H9 (cell line): ENCODE measurements around the gene MUC16. TPM values are rescaled to one million over a fixed set of nuclear protein-coding genes. Genes with fewer than 3 reads are reported as not detected.

ENCODE experiments used
- DNase-seq: peaks from one replicate; pipeline ENCODE4 v3.0.0-alpha.2; 2017
- H2AFZ ChIP-seq: one replicate; pipeline ENCODE4 v1.6.1; 2013; ENCODE audit warnings: mild to moderate bottlenecking, low read length, control low read depth, moderate library complexity
- H2AK5ac ChIP-seq: 2 replicates; pipeline ENCODE4 v1.6.1; 2013; ENCODE audit warnings: low read length, control low read depth, mixed read lengths; ENCODE audit not compliant: insufficient read length
- H2BK120ac ChIP-seq: one replicate; pipeline ENCODE4 v1.6.1; 2013; ENCODE audit warnings: low read depth, mild to moderate bottlenecking, low read length, control low read depth, inconsistent platforms; ENCODE audit not compliant: poor library complexity, severe bottlenecking
- H2BK12ac ChIP-seq: 2 replicates; pipeline ENCODE4 v1.6.1; 2013; ENCODE audit warnings: low read length, control low read depth, mixed read lengths, low read depth; ENCODE audit not compliant: insufficient read length
- H2BK15ac ChIP-seq: 2 replicates; pipeline ENCODE4 v1.6.1; 2013; ENCODE audit warnings: low read depth, low read length, control low read depth
- H2BK20ac ChIP-seq: one replicate; pipeline ENCODE4 v1.6.1; 2013; ENCODE audit warnings: low read depth, mild to moderate bottlenecking, low read length, control low read depth, inconsistent platforms; ENCODE audit not compliant: poor library complexity, severe bottlenecking
- H2BK5ac ChIP-seq: 2 replicates; pipeline ENCODE4 v1.6.1; 2013; ENCODE audit warnings: low read length, control low read depth, mixed read lengths; ENCODE audit not compliant: insufficient read length
- H3K14ac ChIP-seq: 2 replicates; pipeline ENCODE4 v1.6.1; 2013; ENCODE audit warnings: low read length, control low read depth; ENCODE audit not compliant: insufficient read depth
- H3K18ac ChIP-seq: 2 replicates; pipeline ENCODE4 v1.6.1; 2013; ENCODE audit warnings: low read depth, mild to moderate bottlenecking, mixed read lengths, low read length, control low read depth; ENCODE audit not compliant: insufficient read length
- H3K23ac ChIP-seq: 2 replicates; pipeline ENCODE4 v1.6.1; 2013; ENCODE audit warnings: low read length, control low read depth, mixed read lengths, low read depth; ENCODE audit not compliant: insufficient read length
- H3K23me2 ChIP-seq: 2 replicates; pipeline ENCODE4 v1.6.1; 2013; ENCODE audit warnings: low read depth, mild to moderate bottlenecking, mixed read lengths, low read length, control low read depth; ENCODE audit not compliant: insufficient read length, poor library complexity, severe bottlenecking
- H3K27ac ChIP-seq: 2 replicates; pipeline ENCODE4 v1.5.1; 2013; ENCODE audit warnings: low read length, control low read depth, mixed read lengths, low read depth; ENCODE audit not compliant: insufficient read length
- H3K27me3 ChIP-seq: 2 replicates; pipeline ENCODE4 v1.6.1; 2013; ENCODE audit warnings: low read length, control low read depth, inconsistent platforms; ENCODE audit not compliant: insufficient read depth
- H3K4ac ChIP-seq: 2 replicates; pipeline ENCODE4 v1.6.1; 2013; ENCODE audit warnings: low read depth, mild to moderate bottlenecking, control low read depth, inconsistent platforms, low read length, moderate library complexity
- H3K4me1 ChIP-seq: 2 replicates; pipeline ENCODE4 v1.6.1; 2013; ENCODE audit warnings: low read length, control low read depth, inconsistent platforms; ENCODE audit not compliant: insufficient read depth
- H3K4me2 ChIP-seq: 2 replicates; pipeline ENCODE4 v1.6.1; 2013; ENCODE audit warnings: low read length, control low read depth, mixed read lengths; ENCODE audit not compliant: insufficient read length, insufficient read depth
- H3K56ac ChIP-seq: 2 replicates; pipeline ENCODE4 v1.6.1; 2013; ENCODE audit warnings: low read depth, mild to moderate bottlenecking, mixed read lengths, low read length, control low read depth; ENCODE audit not compliant: insufficient read length
- H3K79me1 ChIP-seq: 2 replicates; pipeline ENCODE4 v1.6.1; 2013; ENCODE audit warnings: low read depth, mild to moderate bottlenecking, moderate library complexity, low read length, control low read depth, inconsistent platforms; ENCODE audit not compliant: insufficient read depth, poor library complexity, severe bottlenecking
- H3K79me2 ChIP-seq: 2 replicates; pipeline ENCODE4 v1.6.1; 2013; ENCODE audit warnings: low read length, control low read depth, inconsistent platforms; ENCODE audit not compliant: insufficient read depth
- H3K9ac ChIP-seq: 2 replicates; pipeline ENCODE4 v1.6.1; 2013; ENCODE audit warnings: low read length, control low read depth, mixed read lengths; ENCODE audit not compliant: insufficient read length; ENCODE audit errors: extremely low read depth
- H3K9me3 ChIP-seq: one replicate; pipeline ENCODE4 v1.6.1; 2013; ENCODE audit warnings: low read depth, low read length, inconsistent platforms; ENCODE audit not compliant: control insufficient read depth
- H3T11ph ChIP-seq: one replicate; pipeline ENCODE4 v1.6.1; 2013; ENCODE audit warnings: mild to moderate bottlenecking, low read length, control low read depth, inconsistent platforms
- H4K20me1 ChIP-seq: one replicate; pipeline ENCODE4 v1.6.1; 2013; ENCODE audit not compliant: control insufficient read depth, insufficient read length, insufficient read depth
- H4K5ac ChIP-seq: 2 replicates; pipeline ENCODE4 v1.6.1; 2013; ENCODE audit warnings: low read depth, mild to moderate bottlenecking, mixed read lengths, low read length, control low read depth; ENCODE audit not compliant: insufficient read length
- H4K8ac ChIP-seq: replicated peaks from 2 replicates; pipeline ENCODE4 v1.6.1; 2013; ENCODE audit warnings: low read length, control low read depth, mixed read lengths, low read depth; ENCODE audit not compliant: insufficient read length
- H4K91ac ChIP-seq: 2 replicates; pipeline ENCODE4 v1.6.1; 2013; ENCODE audit warnings: low read depth, mild to moderate bottlenecking, moderate library complexity, mixed read lengths, low read length, control low read depth; ENCODE audit not compliant: insufficient read length
- H3K27ac Mint-ChIP-seq, 3 experiments: 2 replicates in 2 of 3; 3 replicates in 1 of 3; pipeline ENCODE4 v1.8.0; 2020 to 2021; ENCODE audit warnings: mixed read lengths in 3 of 3, mild to moderate bottlenecking in 1 of 3, moderate library complexity in 1 of 3
- H3K27me3 Mint-ChIP-seq: 2 replicates; pipeline ENCODE4 v1.8.0; 2021; ENCODE audit warnings: low read depth, mild to moderate bottlenecking, moderate library complexity, mixed read lengths
- H3K36me3 Mint-ChIP-seq, 3 experiments: 2 replicates in 2 of 3; 3 replicates in 1 of 3; pipeline ENCODE4 v1.8.0; 2020 to 2021; ENCODE audit warnings: low read depth in 3 of 3, mixed read lengths in 3 of 3; ENCODE audit not compliant: insufficient read depth in 1 of 3
- H3K4me1 Mint-ChIP-seq, 2 experiments: 2 replicates each; pipeline ENCODE4 v1.8.0; 2020; ENCODE audit warnings: mixed read lengths in 2 of 2
- H3K4me3 Mint-ChIP-seq, 2 experiments: 2 replicates in 1 of 2; 3 replicates in 1 of 2; pipeline ENCODE4 v1.8.0; 2020 to 2021; ENCODE audit warnings: mild to moderate bottlenecking in 2 of 2, mixed read lengths in 2 of 2, moderate library complexity in 1 of 2
- H3K9me3 Mint-ChIP-seq, 2 experiments: 2 replicates in 1 of 2; 3 replicates in 1 of 2; pipeline ENCODE4 v1.8.0; 2020; ENCODE audit warnings: mild to moderate bottlenecking in 2 of 2, mixed read lengths in 2 of 2, moderate library complexity in 1 of 2
- CTCF ChIP-seq: fragments of 200-600 bp; sonication (generic); conservative IDR thresholded peaks from 3 replicates; pipeline ENCODE4 v1.8.0; 2021; ENCODE audit warnings: antibody characterized with exemption, mild to moderate bottlenecking
- WGBS: extraction: QIAGEN DNeasy Blood & Tissue Kit; methylation state at CpG from one replicate; pipeline ENCODE4 v1.1.7; 2013; ENCODE audit warnings: missing lambda C conversion rate, low lambda C conversion rate, mixed read lengths; ENCODE audit not compliant: insufficient read length; ENCODE audit errors: extremely low coverage; 5-methylcytosine and 5-hydroxymethylcytosine counted together
- total RNA-seq: library from RNA; stranded (reverse); gene quantifications from 2 replicates; pipeline ENCODE4 v1.2.1, GENCODE V29; 2021

Gene MUC16
- total RNA-seq, 1 experiment from 2014 or later = 0.22 TPM

- Mint-ChIP-seq H3K9me3 (peaks cover 0 to 4% of the 10 kb centered on the region in 2 experiments; a peak in 1 of 5 replicates), H3K27me3 (no peaks in the 10 kb centered on the region), H3K36me3 (no peaks in the 10 kb centered on the region), H3K4me1 (peaks cover 7 to 17% of the 10 kb centered on the region in 2 experiments; a peak in 3 of 4 replicates), H3K4me3 (no peak overlapping the region), H3K27ac (peak overlapping the region in 1 of 3 experiments; percentile 0; a peak in 1 of 7 replicates)
- no peak overlapping the region for H3K4me2 ChIP-seq
- no peak overlapping the region for H3K4ac ChIP-seq
- no CpG with 5 or more reads among the region's 10 CpGs for WGBS
- no peak overlapping the region for H4K8ac ChIP-seq
- H2BK20ac ChIP-seq = no peak overlapping the region
- H4K5ac ChIP-seq = no peak overlapping the region
- H3K79me2 ChIP-seq = no peaks in the 10 kb centered on the region
- H3T11ph ChIP-seq = no peak overlapping the region
- H3K79me1 ChIP-seq = no peaks in the 10 kb centered on the region
- no peaks in the 10 kb centered on the region for H3K23me2 ChIP-seq
- no peaks in the 10 kb centered on the region for H3K4me1 ChIP-seq
- DNase-seq = no peak
- no peak overlapping the region for H2AK5ac ChIP-seq
- H3K23ac ChIP-seq = no peak overlapping the region
- no peak overlapping the region for H2AFZ ChIP-seq
- no peak overlapping the region for H3K27ac ChIP-seq
- no peak overlapping the region for H3K9ac ChIP-seq
- H2BK12ac ChIP-seq = no peak overlapping the region
- H4K20me1 ChIP-seq = no peaks in the 10 kb centered on the region
- H4K91ac ChIP-seq = no peak overlapping the region
- no peak overlapping the region for H3K56ac ChIP-seq
- H2BK15ac ChIP-seq = no peak overlapping the region
- H3K14ac ChIP-seq = no peak overlapping the region
- no peak for TF ChIP-seq CTCF
- no peaks in the 10 kb centered on the region for H3K27me3 ChIP-seq
- no peak overlapping the region for H2BK120ac ChIP-seq
- H2BK5ac ChIP-seq = no peak overlapping the region
- H3K9me3 ChIP-seq = no peaks in the 10 kb centered on the region
- no peak overlapping the region for H3K18ac ChIP-seq
Observed at GRCh38 chr19:9009431-9009830, 778 bp downstream of the MUC16 start.
